ENCODE data around the gene SNX9. TPM values are rescaled to one million over a fixed set of nuclear protein-coding genes. Genes with fewer than 3 reads are reported as not detected.
A peak's percentile ranks its signal among the peaks of the same experiment; 100 is the strongest.

The SNX9 gene
- polyA plus RNA-seq, 2 of the 4 experiments (the other 2 are of a cell fraction): 13.9 to 29.8 TPM

- TF ChIP-seq MYC (IDR thresholded peaks at IDR 0.05; ENCODE audit: borderline replicate concordance, low read length): no peak
- TF ChIP-seq FOXS1 (CRISPR knock-in tag; IDR thresholded peaks at IDR 0.05): no peak
- no peak for TF ChIP-seq USF2 (IDR thresholded peaks at IDR 0.05)
- TF ChIP-seq RAD21 (conservative IDR thresholded peaks at IDR 0.05 in 1 of 2, IDR thresholded peaks at IDR 0.05 in 1 of 2): no peak
These were observed 36.8 kb upstream of the SNX9 start (continued) for GRCh38 chr6:157786221-157786620.

- TF ChIP-seq CEBPB (IDR thresholded peaks at IDR 0.05) (peak; percentile 41 to 46; a peak in 2 of 4 replicates), ELK1 (IDR thresholded peaks at IDR 0.05; ENCODE audit: low read depth, low read length) (no peak), POLR2A (IDR thresholded peaks at IDR 0.05; ENCODE audit: low read length) (no peak)
- DNase-seq (ENCODE audit: low read depth in 1 of 2, low spot score in 1 of 2) (peak in 1 of 2 experiments; percentile 73), FAIRE-seq (no peak), ATAC-seq (peak; percentile 76 to 88; a peak in 5 of 6 replicates)
- Histone ChIP-seq H3K4me2 (peak overlapping the region; percentile 53), H3K4me1 (peaks cover 10% of the 10 kb centered on the region; the same call in 2 of the 3 replicates), H3K9me3 (no peaks in the 10 kb centered on the region), H3K27ac (peak overlapping the region; percentile 28 to 40; a peak in 1 of 6 replicates), H3K4me3 (no peak overlapping the region)
- ChIA-PET POLR2A (no interaction called here), CTCF (interaction anchor here (1.0 kb wide), 1 partner anchor 32 kb away, joined by 3 read pairs; no protein-coding TSS in a partner anchor)
- WGBS (ENCODE audit: missing lambda C conversion rate): 67% methylated on average over 1 of the region's 1 CpG
These were observed 36.0 kb upstream of the SNX9 start for GRCh38 chr6:157787080-157787479.

- H3K27ac ChIP-seq: no peak overlapping the region
- WGBS (ENCODE audit: missing lambda C conversion rate): 90% methylated on average over 1 of the region's 1 CpG
- H3K4me2 ChIP-seq: no peak overlapping the region
- DNase-seq (ENCODE audit: low read depth in 1 of 2, low spot score in 1 of 2): no peak
- POLR2A ChIA-PET: no interaction called here
- FAIRE-seq: no peak
- no peak overlapping the region for H3K4me3 ChIP-seq
- ATAC-seq: no peak
- H3K9me3 ChIP-seq: no peaks in the 10 kb centered on the region
- CTCF ChIA-PET: interaction anchor here (0.9 to 1.0 kb wide), 2 partner anchors 9 to 31 kb away, joined by 3 read pairs; no protein-coding TSS in a partner anchor
- no peak for TF ChIP-seq FOSB (CRISPR knock-in tag; IDR thresholded peaks at IDR 0.05)
- TF ChIP-seq RNF2 (IDR thresholded peaks at IDR 0.05; ENCODE audit: borderline replicate concordance, low read depth): no peak
- TF ChIP-seq JUNB (IDR thresholded peaks at IDR 0.05): no peak
- H3K4me1 ChIP-seq: peaks cover 10% of the 10 kb centered on the region; the same call in 2 of the 3 replicates
These were observed 34.9 kb upstream of the SNX9 start for GRCh38 chr6:157788180-157788579.

- FAIRE-seq (no peak), DNase-seq (ENCODE audit: low read depth in 1 of 2, low spot score in 1 of 2) (no peak), ATAC-seq (no peak)
- Histone ChIP-seq H3K9me3 (no peaks in the 10 kb centered on the region), H3K4me3 (no peak overlapping the region), H3K4me1 (peaks cover 10% of the 10 kb centered on the region; the same call in 2 of the 3 replicates), H3K27ac (no peak overlapping the region), H3K4me2 (no peak overlapping the region)
- TF ChIP-seq ESRRA (IDR thresholded peaks at IDR 0.05; ENCODE audit: borderline replicate concordance, low read length): no peak
- no peak for TF ChIP-seq CHD2 (IDR thresholded peaks at IDR 0.05; ENCODE audit: low read length, partially characterized antibody)
- TF ChIP-seq RCOR1 (IDR thresholded peaks at IDR 0.05; ENCODE audit: low read depth, low read length): no peak
- no peak for TF ChIP-seq RNF2 (IDR thresholded peaks at IDR 0.05; ENCODE audit: borderline replicate concordance, low read depth)
- TF ChIP-seq GATA3 (IDR thresholded peaks at IDR 0.05; ENCODE audit: borderline replicate concordance): no peak
- TF ChIP-seq EHF (CRISPR knock-in tag; IDR thresholded peaks at IDR 0.05): no peak
- no peak for TF ChIP-seq JUNB (IDR thresholded peaks at IDR 0.05)
- no peak for TF ChIP-seq POLR2AphosphoS2 (conservative IDR thresholded peaks at IDR 0.05; ENCODE audit: low read length)
- no peak for TF ChIP-seq EP300 (IDR thresholded peaks at IDR 0.05)
- no peak for TF ChIP-seq ZSCAN20 (CRISPR knock-in tag; IDR thresholded peaks at IDR 0.05)
- TF ChIP-seq ZFP36 (IDR thresholded peaks at IDR 0.05; ENCODE audit: borderline replicate concordance, partially characterized antibody): no peak
- TF ChIP-seq TFCP2L1 (CRISPR knock-in tag; IDR thresholded peaks at IDR 0.05): no peak
- no peak for TF ChIP-seq BHLHE40 (IDR thresholded peaks at IDR 0.05; ENCODE audit: low read depth, low read length)
- no peak for TF ChIP-seq EHMT2 (IDR thresholded peaks at IDR 0.05; ENCODE audit: low read depth)
- no peak for TF ChIP-seq NR3C1 (IDR thresholded peaks at IDR 0.05)
- TF ChIP-seq HOXB13 (CRISPR knock-in tag; IDR thresholded peaks at IDR 0.05; ENCODE audit: low read depth): no peak
- no peak for TF ChIP-seq HEYL (CRISPR knock-in tag; IDR thresholded peaks at IDR 0.05)
- no peak for TF ChIP-seq CHD4 (IDR thresholded peaks at IDR 0.05; ENCODE audit: borderline replicate concordance)
- 92% methylated on average over 3 of the region's 3 CpGs for WGBS (ENCODE audit: missing lambda C conversion rate)
- ChIA-PET POLR2A (no interaction called here), CTCF (interaction anchor here (0.9 kb wide), 1 partner anchor 13 kb away, joined by 3 read pairs; no protein-coding TSS in a partner anchor)
These were observed 33.7 kb upstream of the SNX9 start for GRCh38 chr6:157789297-157789696.

Measured in A549 (cell line).